Measurements from ENCODE around the gene MZB1.

GRCh38 chr5:139430015-139430414 lies 40.3 kb upstream of the MZB1 start:
- no peak for TF ChIP-seq CTCF (IDR thresholded peaks at IDR 0.05; ENCODE audit: poor library complexity, severe bottlenecking)
- TF ChIP-seq EP300 (conservative IDR thresholded peaks at IDR 0.05; ENCODE audit: poor library complexity, severe bottlenecking) = no peak
- TF ChIP-seq SMC3 (conservative IDR thresholded peaks at IDR 0.05; ENCODE audit: poor library complexity) = no peak
- TF ChIP-seq EZH2 (IDR thresholded peaks at IDR 0.05; ENCODE audit: borderline replicate concordance, insufficient read depth, low read length, poor library complexity, severe bottlenecking) = no peak
- no peak for TF ChIP-seq POLR2AphosphoS5 (IDR thresholded peaks at IDR 0.05)
- TF ChIP-seq MXI1 (conservative IDR thresholded peaks at IDR 0.05; ENCODE audit: poor library complexity, severe bottlenecking) = no peak
- no peak for TF ChIP-seq TAF1 (IDR thresholded peaks at IDR 0.05; ENCODE audit: low read depth)
- TF ChIP-seq REST (IDR thresholded peaks at IDR 0.05; ENCODE audit: borderline replicate concordance) = no peak

Data from neural cell (in vitro differentiated cells).